HG03039 (cell line): Measurements from ENCODE around the gene DEFB113.
"Not testable (repeated sequence)": the region's sequence is repeated elsewhere in the genome, so short reads cannot be mapped to it uniquely, and the experiment has no call there.

ENCODE experiments used
- ATAC-seq: cut with Tn5 transposase; IDR thresholded peaks from one replicate; pipeline ENCODE4 v1.9.1; 2021; ENCODE audit warnings: mild to moderate bottlenecking, moderate library complexity; ENCODE audit not compliant: unreplicated experiment

The DEFB113 gene, protein sequence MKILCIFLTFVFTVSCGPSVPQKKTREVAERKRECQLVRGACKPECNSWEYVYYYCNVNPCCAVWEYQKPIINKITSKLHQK

DNA sequence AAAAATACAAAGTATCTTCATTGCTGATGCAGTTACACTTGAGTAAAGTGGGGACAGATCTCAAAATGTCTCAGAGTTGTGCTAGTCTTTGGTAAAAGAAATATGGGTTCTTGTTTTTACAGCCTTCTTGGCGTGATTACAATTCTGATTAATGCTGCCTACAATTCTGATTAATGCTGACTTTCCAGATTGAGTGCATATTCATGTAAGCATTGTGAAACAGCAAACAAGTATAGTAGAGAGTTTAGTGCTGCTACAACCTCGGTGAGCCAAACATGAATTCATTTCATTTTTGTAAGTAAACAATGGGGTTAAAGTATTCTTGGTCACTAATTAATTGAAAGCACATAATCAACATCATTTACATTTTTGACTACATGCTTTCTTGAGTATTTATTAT, at the start of gene DEFB113:
Gene DEFB113 (minus strand): TSS at position 21 of the 400 bp plus-strand sequence. CDS start 0 bp downstream, at position 21.
- no peak for ATAC-seq

DNA sequence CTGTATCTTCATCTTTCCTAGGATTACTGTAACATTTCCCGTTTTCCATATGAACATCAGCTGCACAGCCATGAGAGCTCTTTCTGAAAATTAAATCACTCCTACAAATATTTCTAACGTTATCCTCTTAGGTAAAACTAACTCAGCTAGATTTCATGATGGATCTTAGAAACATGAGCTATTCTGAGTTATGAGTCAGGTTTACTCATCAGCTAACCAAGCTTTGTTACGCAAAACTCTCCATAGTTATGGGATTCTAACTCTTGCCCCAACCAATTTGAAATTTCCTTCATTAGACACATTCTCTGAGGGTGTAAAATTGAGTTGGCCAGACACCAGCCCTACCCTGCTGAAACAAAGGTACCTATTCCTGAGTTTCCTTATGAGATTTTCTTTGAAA, 38.4 kb upstream of the DEFB113 start:
- no peak for ATAC-seq

DNA sequence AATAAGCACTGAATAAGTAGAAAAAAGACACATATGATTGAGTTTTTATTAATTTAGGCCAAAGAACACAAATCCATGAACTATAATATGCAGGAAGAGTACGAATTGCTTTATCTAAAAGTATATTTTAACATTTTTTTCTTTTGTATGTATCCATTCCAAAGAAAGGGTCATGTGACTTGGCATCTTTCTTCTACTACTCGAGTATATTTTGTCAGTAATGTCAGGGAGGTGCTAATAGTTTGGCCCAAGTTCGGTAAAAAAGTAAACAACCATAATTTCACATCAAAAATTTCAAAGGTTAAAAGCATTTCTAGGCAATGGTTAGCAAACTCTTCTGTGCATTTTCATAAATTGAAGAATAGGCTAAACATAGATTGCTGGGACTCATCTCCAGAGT, 33.7 kb upstream of the DEFB113 start:
- no peak for ATAC-seq

DNA sequence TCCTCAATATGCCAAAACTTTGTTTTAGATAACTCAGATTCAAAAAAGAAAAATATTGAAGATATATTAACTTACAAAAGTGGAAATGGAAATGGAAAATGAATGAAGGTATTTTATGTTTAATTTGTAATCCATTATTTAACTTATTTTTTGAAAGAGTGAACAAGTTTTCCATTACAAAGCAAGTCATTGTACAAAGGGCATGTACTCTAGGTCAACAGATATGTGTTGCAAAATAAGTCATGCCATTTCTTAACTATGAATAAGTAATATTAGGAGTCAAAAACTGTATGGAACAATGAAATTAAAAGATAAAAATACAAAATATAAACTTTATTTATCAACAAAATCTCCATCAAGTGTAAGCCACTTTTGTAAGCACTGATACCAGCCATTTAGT, 25.9 kb upstream of the DEFB113 start:
- ATAC-seq = no peak

DNA sequence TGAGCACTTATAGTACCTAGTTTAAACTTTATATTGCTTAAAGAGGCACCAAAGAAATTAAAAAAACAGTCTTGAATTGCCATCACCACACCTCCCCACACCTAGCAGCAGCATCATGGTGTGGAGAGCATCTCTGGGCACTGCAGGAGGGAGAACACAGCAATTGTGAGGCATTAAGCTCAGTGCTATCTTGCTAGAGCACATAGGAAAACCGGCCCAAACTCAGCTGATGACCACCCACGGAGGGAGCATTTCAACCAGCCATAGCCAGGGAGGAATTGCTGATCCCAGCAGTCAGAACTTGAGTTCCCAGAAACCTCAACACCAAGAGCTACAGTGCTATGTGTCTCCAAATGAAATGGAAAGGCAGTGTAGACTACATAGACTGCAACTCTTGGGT, 19.5 kb upstream of the DEFB113 start:
- ATAC-seq = no peak

DNA sequence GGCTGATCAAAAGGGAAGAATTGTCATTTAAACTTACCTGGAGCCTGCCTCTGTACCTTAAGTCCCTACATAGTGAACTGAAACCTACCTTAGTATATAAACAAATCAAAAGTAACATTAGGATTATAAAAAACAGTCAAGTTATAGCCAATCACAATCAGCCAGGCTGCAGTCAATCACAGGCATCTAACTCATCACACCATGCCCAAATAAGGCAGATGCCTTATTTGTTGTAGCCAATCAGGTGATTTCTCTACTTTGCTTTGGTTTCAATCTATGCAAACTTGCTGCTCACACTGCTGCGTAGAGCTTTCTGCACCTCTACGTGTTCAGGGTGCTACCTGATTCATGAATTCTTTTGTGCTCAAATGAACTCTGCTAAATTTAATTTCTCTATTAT, 18.3 kb upstream of the DEFB113 start:
- no peak for ATAC-seq

DNA sequence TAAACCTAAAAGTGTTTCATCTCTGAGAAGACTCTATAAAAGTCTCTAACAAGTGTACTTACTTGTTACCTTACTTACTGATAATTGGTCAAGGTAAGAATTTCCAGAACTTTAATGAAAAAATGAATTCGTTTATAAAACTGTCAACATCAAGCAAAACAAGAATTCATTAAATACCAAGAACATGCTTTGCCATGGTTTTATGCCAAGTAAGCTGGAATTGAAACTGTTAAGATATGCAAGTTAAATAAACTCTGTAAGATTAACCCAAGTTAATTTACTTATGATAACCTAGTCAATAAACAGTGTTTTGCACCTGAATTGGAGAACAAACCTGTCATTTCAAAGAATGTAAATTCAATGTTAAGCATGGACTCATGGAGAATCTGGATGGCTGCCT, 17.1 kb upstream of the DEFB113 start:
- no peak for ATAC-seq

DNA sequence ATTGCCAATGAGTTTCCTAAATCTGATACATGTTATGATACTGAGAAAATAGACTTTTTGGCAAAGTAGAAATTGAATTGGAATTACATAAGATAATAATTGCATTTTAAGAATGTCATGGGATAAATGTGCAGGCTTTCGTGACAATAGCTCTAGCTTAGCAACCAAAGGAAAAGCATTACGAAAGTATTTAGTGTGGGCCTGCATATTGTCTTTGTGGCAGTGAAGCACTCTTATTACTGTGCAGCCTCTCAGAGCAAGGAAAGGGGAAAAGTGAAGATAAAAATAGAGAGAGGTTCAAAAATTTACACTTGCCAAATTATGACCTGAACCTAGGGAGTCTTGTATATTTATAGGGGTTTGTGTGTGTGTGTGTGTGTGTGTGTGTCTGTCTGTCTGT, 12.6 kb upstream of the DEFB113 start:
- ATAC-seq = no peak

DNA sequence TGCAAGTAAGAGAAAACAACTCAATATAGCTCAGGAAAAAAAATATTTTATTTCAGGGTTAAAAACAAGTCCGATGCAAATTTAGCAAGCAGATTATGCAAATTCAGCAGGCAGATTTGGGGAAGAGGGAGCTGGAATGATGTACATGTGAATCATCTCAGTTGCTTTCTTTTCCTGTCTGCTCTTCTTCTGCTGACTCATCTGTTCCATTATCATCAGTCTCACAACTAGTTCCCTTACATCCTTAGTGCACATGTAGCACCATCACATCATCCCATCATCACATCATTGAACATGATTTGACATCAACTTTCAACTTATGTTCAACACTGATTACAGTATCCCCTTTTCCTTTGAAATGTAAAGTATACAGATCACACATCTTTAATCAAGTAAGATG, 11.5 kb upstream of the DEFB113 start:
- peak; percentile 59 for ATAC-seq

DNA sequence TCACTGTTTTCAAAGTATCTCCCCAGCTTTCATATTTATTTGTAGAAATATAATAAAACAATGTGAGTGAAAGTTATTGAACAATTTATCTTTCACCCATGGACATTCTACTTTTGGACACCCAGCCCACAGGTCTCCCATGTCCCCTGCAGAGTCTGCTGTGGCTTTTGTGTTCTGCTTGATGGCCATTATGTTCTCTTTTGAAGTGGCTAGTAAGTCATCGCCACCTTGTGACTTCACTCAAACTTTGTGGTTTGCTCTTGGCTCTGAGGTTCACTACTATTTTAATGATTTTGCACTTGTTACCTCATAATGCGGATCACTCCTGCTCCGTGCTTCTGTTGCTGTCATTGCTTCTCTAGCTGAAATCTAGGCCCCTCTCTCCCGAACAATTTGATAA, 10.2 kb upstream of the DEFB113 start:
- ATAC-seq = no peak

DNA sequence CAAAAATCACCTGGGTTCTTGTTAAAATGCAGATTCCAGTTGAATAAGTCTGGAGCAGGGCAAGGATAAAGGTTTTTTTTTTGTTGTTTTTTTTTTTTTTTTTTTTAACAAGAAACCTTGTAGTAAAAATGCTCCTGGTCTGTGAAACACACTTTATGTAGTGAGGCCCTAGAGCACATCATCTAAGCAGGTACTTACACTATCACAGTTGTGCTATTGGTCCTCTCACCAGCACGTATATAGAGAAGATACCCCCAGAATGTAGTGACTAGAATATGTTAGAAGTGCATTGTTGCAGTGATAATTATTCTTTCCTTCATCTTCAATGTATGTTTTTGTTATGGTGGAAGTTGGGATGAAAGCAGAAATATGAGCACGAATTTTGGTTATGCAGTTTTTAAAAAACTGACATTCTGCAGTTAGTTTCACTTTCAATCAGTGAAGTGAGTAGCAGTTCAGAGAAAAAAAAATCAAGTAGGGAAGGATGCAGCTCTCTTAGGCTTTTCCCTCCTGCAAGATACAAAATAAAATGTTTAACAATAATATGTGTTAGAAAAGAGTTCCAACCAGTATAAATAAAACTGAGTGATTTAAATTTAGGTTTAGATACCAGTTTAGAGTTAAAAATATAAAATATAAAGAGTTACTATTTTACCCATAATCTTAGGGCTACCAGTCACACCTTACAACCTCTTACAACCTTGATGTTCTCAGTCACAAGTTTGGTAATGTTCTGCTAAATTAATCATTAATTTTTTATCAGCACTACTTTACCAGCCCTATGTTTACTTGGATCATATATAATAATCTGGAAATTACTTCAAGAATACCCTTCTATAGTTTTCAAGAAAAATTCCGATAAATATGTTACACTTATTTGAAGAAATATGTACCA, 9.2 kb upstream of the DEFB113 start:
- no peak for ATAC-seq

DNA sequence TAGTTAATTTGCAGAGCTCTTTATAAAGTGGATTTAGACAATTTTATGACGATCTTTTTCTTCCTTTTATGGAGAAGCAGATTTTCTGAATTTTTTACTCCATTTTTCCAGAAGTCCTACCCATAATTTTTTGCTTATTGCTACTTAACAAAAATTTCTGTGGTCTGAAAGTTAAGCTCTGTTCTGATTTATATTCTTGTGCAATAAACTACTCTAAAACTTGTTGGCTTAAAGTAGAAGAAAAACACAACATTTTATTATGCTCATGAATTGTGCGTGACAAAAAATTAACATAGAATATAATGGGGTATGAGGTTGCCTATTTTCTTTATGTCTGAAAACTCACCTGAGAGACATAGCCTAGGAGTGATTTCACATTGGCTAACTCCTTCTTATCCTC, 2.6 kb downstream of the DEFB113 start:
- no peak for ATAC-seq

DNA sequence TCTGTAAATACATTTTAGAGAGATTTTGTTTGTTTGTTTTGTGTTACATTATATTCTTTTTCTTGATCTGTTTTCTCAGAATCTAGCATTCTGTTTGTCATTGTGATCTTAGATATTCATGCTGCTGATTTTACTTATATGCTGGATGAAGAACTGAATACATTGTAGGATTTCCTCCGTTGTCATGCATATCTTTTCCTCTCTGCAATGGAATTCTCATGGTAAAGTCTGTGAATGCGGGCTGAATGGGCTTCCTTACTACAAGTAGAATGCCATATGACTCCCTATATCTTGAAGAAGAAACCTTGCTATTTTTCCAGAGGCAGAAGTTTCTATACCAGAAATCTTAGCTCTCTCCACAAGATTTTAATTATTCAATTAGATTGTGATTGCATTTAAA, 3.1 kb downstream of the DEFB113 start:
- ATAC-seq = no peak

DNA sequence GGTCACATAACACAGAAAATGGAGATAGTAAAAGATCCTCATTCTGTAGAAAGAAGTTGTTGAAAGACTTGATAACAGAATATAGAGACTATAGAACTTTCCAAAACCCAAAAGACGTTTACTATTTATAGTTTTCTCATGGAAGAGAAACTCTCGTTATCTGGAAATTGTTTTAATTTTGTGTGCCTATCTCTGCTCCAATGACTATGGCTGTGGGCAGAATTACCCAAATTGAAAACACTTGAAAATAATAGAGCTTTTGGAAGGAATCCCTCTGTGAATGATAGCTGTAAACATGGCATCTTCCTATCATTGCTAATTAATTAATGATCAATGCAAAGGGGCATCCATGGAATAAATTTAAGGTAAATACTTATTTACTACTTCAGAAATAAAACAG, 5.4 kb downstream of the DEFB113 start, which contains the start of gene DEFB114:
Gene DEFB114 (minus strand): TSS at position 101 of the 400 bp plus-strand sequence. CDS start 59 bp downstream, at position 42.
- no peak for ATAC-seq

DNA sequence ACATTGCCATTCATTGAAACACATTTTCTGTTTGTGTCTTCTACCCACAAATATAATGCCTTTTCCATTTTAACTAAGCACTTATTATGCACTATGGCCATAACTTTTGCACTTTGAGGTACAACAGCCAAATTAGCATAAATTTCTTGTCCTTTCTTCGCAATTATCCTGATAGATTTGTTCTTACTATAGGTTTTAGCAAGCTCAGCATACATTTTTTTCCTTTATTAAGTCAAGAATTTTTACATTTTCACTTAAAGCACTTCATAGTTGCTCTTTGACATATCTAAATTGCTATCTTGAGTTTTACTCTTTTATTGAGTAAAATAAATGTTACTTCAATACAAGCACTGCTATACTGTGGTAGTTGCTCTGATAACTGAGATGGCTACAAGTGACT, 11.2 kb downstream of the DEFB113 start:
- no peak for ATAC-seq

DNA sequence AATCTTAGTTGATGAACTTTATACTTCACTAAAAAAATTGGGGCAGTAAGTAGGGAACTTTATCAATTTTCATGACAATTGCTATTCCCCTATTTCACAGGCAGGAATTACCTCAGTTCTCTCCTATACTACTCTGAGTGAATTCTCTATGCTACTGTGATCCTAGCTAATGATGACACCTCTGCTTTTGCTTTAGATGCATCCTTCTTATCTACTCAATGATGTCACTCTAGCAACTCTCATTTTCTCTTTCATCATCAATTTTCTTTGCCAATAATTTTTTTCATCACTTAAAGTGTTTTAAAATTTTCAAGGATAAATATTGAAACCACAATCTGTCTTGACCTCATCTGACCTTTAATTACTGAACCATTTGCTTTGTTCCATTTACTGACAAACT, 13.6 kb downstream of the DEFB113 start:
- no peak for ATAC-seq

DNA sequence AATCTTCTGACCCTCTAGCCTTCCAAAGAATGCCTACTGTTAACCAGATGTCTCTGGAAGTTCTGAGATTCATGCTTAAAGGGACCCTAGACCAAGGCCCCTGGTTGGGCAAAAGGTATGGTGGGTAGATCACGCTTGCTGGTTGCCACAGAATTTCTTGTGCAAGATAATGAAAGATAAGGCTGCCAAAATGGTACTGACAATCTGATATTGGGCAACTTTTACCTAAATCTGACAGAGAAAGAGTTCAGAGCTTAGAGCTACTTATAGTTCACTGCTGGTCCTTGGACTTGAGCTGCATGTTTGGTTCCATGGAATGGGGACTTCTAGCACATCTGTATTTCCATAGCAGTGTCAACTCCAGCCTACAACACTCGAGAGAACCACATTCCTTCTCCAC, 17.5 kb downstream of the DEFB113 start:
- ATAC-seq = no peak

DNA sequence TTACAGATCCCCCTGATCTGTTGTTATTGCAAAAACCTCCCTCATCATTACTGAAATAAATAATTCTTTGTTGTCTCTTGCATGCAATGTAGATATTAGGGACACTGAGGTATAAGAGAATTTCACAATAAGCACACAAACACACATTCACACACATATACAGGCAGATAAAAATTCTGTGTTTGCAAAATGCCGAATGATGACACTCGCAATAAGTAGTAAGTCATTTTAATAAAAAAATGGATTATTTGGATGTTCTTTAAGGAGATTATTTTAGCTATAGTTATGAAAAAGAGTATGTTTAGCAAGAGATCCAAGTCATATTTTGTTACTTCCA, 19.0 kb downstream of the DEFB113 start:
- no peak for ATAC-seq

DNA sequence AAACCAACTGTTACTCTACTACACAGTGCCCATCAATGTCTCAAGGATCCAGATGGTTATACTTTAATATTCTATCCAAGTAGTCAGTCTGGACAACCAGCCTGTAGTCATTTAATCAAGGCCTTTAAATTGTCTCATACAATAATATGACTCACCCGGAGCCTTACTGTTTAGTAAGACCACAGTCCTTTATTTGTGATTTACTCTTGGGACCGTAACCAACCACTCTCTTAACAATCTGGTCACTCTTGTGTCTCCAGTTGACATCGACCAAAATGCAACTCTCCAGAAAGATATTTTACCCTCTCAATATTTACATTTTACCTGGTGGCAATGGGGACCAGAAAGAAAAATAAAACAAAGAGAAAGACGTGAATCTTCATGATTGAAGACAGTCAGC, 20.4 kb downstream of the DEFB113 start:
- no peak for ATAC-seq

DNA sequence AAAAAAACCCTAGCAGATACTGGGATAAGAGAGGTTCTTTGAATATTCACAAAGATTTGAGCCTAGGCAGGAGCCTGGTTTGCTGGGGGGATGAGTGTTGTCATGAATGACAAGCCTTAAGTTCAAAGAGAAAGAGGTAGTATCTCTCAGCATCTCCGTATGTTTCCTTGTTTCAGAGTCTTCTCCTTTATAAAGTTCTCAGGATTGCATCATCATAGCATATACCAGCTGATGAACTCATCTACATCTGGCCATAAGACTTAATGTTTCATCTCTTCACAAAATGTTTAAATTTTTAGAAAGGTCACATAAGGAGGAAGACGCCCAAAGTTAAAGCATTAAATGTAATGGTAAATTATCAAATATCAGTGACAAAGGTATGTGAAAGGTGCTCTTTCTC, 22.6 kb downstream of the DEFB113 start:
- ATAC-seq = no peak

DNA sequence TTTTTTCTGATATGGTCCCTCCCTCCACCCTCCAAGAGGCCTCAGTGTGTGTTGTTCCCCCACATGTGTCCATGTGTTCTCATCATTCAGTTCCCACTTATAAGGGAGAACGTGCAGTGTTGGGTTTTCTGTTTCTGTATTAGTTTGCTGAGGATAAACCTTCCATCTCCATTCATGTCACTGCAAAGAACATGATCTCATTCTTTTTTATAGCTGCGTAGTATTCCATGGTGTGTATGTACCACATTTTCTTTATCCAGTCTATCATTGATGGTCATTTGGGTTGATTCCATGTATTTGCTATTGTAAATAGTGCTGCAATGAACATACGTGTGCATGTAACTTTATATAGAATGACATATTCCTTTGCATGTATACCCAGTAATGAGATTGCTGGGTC, 25.4 kb downstream of the DEFB113 start:
- ATAC-seq = not testable (repeated sequence)

DNA sequence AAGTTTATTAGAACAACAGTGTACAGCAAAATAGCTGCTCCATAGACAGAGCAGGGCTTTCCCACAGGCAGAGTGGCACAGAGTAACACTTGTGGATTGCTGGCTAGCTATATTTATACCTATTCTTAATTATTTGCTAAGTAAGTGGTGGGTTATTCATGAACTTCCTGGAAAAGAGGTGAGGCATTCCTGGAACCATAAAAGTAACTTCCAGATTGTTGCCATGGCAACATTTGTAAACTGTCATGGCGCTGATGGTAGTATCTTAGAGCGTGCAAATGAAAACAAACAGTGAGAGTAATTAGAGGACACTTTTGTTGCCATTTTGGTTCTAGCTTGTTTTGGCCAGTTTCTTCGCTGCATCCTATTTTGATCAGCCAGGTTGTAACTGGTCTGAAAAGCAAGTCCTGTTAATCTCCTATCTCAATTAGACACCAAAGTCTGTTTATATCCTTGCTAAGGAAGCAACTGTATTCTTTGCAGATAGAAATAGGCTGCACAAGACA, 29.4 kb downstream of the DEFB113 start:
- ATAC-seq = no peak

DNA sequence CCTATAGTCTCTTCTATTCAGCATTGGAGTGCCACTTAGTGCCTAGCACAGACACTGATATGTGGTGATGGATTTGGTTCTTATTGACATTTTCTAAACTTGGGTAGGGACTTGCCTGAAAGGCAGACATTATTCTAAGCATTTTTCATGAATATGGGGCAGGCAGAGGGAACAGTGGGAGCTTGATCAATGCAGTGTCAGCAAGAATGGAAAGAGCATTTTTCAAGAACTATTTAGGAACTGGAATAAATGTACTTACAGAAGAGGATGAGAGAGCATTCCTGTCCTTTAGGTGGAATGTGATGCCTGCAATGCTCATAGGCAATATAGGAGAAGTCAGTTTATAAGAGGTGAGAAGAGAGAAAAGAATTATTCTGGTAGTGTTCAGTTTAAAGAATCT, 31.6 kb downstream of the DEFB113 start:
- no peak for ATAC-seq
